Pancreas (tissue), 10 donors: ENCODE measurements around the gene GRAMD2B. TPM values are rescaled to one million over a fixed set of nuclear protein-coding genes. Genes with fewer than 3 reads are reported as not detected.

Experiments used
- ATAC-seq, 4 donors: fragments of 200-7000 bp; cut with Tn5 transposase; one replicate each; pipeline versions ENCODE4 v1.8.0 to v1.9.1; 2020; ENCODE audit warnings: mild to moderate bottlenecking in 4 of 4, moderate library complexity in 4 of 4
- DNase-seq, 6 donors: peaks; one replicate each; pipeline ENCODE4 v3.0.0-alpha.2; 2020
- FAIRE-seq: peaks from 2 replicates; lab custom pipeline; 2012; peaks lifted over from hg19 to GRCh38; lab: Jason Lieb, UNC
- H3K27ac ChIP-seq, 4 donors: fragments of 200-600 bp; sonication (generic); 1 replicate in 3 of 4; 2 replicates in 1 of 4; pipeline versions ENCODE4 v1.5.0 to v1.8.0; 2020
- H3K27me3 ChIP-seq, 4 donors: fragments of 200-600 bp; one replicate each; pipeline ENCODE4 v1.8.0; 2021
- H3K36me3 ChIP-seq, 3 donors: fragments of 200-600 bp; sonication (generic) in 1 of 3; one replicate each; pipeline versions ENCODE4 v1.5.0 to v1.8.0; 2020 to 2021
- H3K4me1 ChIP-seq, 3 donors: fragments of 200-600 bp; one replicate each; pipeline ENCODE4 v1.8.0; 2021
- H3K4me3 ChIP-seq, 4 donors: fragments of 200-600 bp; sonication (generic) in 2 of 4; one replicate each; pipeline versions ENCODE4 v1.5.0 to v1.8.0; 2020 to 2021
- H3K9me3 ChIP-seq, 4 donors: fragments of 200-600 bp; one replicate each; pipeline ENCODE4 v1.8.0; 2021
- CTCF ChIP-seq, 4 donors: fragments of 200-600 bp; sonication (generic) in 3 of 4; IDR thresholded peaks; one replicate each; pipeline versions ENCODE4 v1.5.0 to v1.8.0; 2021; ENCODE audit warnings: antibody characterized with exemption in 4 of 4
- WGBS, 2 donors: extraction: QIAGEN DNeasy Blood & Tissue Kit; methylation state at CpG; one replicate each; pipeline ENCODE4 v1.1.7; 2013; 5-methylcytosine and 5-hydroxymethylcytosine counted together
- intact Hi-C, 3 donors: fragments of 100-400 bp; cut with DNase I; formaldehyde crosslinking; loops; one replicate each; pipeline versions ENCODE4 v1.11.1 to v1.14.2; 2022
- polyA plus RNA-seq, 2 donors: library from polyadenylated mRNA; stranded (reverse); fragments of 200-250 nt; gene quantifications; one replicate each; pipeline ENCODE4 v1.2.3, GENCODE V29; 2013
- total RNA-seq, 6 donors: library from RNA; stranded (reverse); fragmentation: NEBNext Ultra II Directional in 4 of 6; extraction: Animal tissue kit (Norgen Biotek cat#: 25700) in 4 of 6; gene quantifications; one replicate each; pipeline versions ENCODE4 v1.2.1 to v1.2.4, GENCODE V29; 2021 to 2023
- donor health status: healthy with polysubstance abuse.
- donor health status: DM: no; HTN: no; CAD: no; lungs with moderate emphysema.
- donor health status: DM: no; HTN: no; CAD: no.
- donor health status: control.
- donor health status: control.
- donor health status: Bipolar disorder and iron deficiency.
- donor health status: DM: yes; HTN: yes; CAD: no.
- donor health status: DM: no; HTN: no; CAD: no.
- donor health status: DM: no; HTN: no; CAD: no.
- donor health status: DM: yes; HTN: yes; CAD: no.

Gene GRAMD2B
- total and polyA plus RNA-seq, 8 donors = 4.4 to 11.8 (median 6.5) TPM

GRCh38 chr5:126462239-126463014, 39.2 kb downstream of the GRAMD2B start:
- Histone ChIP-seq H3K27me3 (no peaks in the 10 kb centered on the region), H3K4me1 (peaks cover 0 to 4% (median 0%) of the 10 kb centered on the region in 3 donors), H3K36me3 (no peaks in the 10 kb centered on the region), H3K4me3 (no peak overlapping the region), H3K9me3 (no peaks in the 10 kb centered on the region), H3K27ac (no peak overlapping the region)
- 66 to 68% methylated on average over 8 of the region's 8 CpGs for WGBS, 2 donors
- FAIRE-seq = no peak
- DNase-seq = no peak
- no peak for ATAC-seq
- no peak for TF ChIP-seq CTCF (IDR thresholded peaks at IDR 0.05)
- intact Hi-C loops = no loop called here

DNA sequence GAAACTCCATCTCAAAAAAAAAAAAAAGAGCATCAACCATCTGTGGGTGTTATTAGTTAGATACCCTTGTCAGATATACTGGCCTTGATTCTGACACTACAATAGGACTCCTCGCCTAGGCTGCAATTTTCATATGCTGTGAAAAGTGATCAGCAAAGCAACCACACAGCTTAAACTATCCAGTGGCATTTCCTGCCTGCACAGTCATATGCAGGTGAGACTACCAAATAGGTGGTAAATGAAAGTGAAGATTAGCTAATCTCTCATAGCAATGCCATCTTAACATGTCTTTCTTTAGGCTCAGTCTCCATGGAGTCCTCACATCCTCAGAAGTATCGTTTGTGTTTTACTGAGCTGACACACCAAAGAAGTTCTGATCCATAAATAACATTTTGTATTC, 40.8 kb downstream of the GRAMD2B start:
- H3K27ac ChIP-seq = no peak overlapping the region

GRCh38 chr5:126464959-126465358, 41.8 kb downstream of the GRAMD2B start:
- intact Hi-C loops = no loop called here
- WGBS, 2 donors = 16 to 40% methylated on average over 7 of the region's 7 CpGs
- Histone ChIP-seq H3K27ac (no peak overlapping the region), H3K4me1 (peaks cover 0 to 4% (median 0%) of the 10 kb centered on the region in 3 donors), H3K4me3 (no peak overlapping the region), H3K36me3 (no peaks in the 10 kb centered on the region), H3K9me3 (no peaks in the 10 kb centered on the region), H3K27me3 (no peaks in the 10 kb centered on the region)
- no peak for FAIRE-seq
- TF ChIP-seq CTCF (IDR thresholded peaks at IDR 0.05) = no peak
- DNase-seq = peak; percentile 48 to 63 (median 58)
- peak; percentile 91 to 97 (median 96) for ATAC-seq

More for the DNA sequence above, 40.8 kb downstream of the GRAMD2B start:
- 87 to 89% methylated on average over 2 of the region's 2 CpGs for WGBS, 2 donors
- H3K4me3 ChIP-seq = no peak overlapping the region
- no peaks in the 10 kb centered on the region for H3K27me3 ChIP-seq
- no peak for TF ChIP-seq CTCF (IDR thresholded peaks at IDR 0.05)
- no peaks in the 10 kb centered on the region for H3K36me3 ChIP-seq
- DNase-seq (no peak), ATAC-seq (no peak), FAIRE-seq (no peak)
- peaks cover 0 to 4% (median 0%) of the 10 kb centered on the region in 3 donors for H3K4me1 ChIP-seq
- H3K9me3 ChIP-seq = no peaks in the 10 kb centered on the region
- intact Hi-C loops = no loop called here

DNA sequence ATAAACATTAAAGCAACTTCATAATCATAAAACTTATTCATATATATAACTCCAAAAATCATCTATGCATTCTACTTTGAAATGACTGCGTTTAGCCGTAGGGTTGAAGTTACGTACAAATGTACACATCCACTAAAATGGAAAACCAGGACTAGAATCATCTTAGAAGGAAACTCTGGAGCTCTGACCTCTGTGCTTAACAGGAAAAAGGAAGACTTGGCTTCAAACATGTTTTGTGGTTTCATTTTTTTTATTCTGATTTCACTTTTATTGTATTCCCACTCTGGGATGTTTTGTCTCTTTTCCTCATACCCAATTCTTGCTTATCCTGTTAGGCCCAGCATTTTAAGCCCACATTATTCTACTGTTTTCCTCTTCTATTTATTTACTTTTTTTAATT, 44.9 kb downstream of the GRAMD2B start:
- Histone ChIP-seq H3K4me3 (no peak overlapping the region), H3K27me3 (no peaks in the 10 kb centered on the region), H3K27ac (no peak overlapping the region), H3K36me3 (peaks cover 0 to 4% (median 0%) of the 10 kb centered on the region in 3 donors), H3K4me1 (peaks cover 0 to 4% (median 0%) of the 10 kb centered on the region in 3 donors), H3K9me3 (no peaks in the 10 kb centered on the region)
- WGBS, 2 donors = 93 to 95% methylated on average over 3 of the region's 3 CpGs
- FAIRE-seq = no peak
- intact Hi-C loops = no loop called here
- TF ChIP-seq CTCF (IDR thresholded peaks at IDR 0.05) = no peak
- DNase-seq = no peak
- ATAC-seq = no peak
